22Rv1 (cell line): ENCODE data around the gene C8B.

Experiments
- CTCF ChIP-seq: fragments of 450-650 bp; IDR thresholded peaks from 2 replicates; pipeline ENCODE4 v1.5.1; 2017; ENCODE audit warnings: mild to moderate bottlenecking
- ZFX ChIP-seq: fragments of 450-650 bp; IDR thresholded peaks from 2 replicates; pipeline ENCODE4 v1.6.1; 2017; ENCODE audit warnings: antibody characterized with exemption, borderline replicate concordance

DNA sequence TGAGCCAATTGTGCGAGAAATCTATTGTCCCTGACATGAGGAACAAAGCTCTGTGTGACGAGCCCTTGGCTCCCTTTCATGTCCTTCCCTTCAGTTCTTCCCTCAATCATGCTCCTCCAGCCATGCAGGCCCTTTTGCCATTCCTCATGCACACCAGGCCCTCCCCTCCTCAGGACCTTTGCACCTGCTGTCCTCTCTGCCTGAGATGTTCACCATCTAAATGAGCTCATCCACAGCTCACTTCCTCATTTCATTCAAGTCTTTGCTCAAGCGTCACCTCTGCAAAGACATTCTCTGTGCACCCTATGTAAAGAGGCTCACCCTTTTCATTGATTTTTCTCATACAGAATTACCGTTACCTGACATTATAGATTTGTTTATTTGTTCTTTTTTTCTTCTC, 43.7 kb downstream of the C8B start:
- TF ChIP-seq CTCF (no peak), ZFX (no peak)
